Motor neuron (in vitro differentiated cells): ENCODE measurements around the gene TICAM1. TPM values are rescaled to one million over a fixed set of nuclear protein-coding genes. Genes with fewer than 3 reads are reported as not detected.

Experiments used
- ATAC-seq, 8 experiments: fragments of 200-7000 bp; cut with Tn5 transposase; replicated peaks in 6 of 8; 2 replicates each; pipeline ENCODE4 v1.8.0; 2021; ENCODE audit warnings: mild to moderate bottlenecking in 8 of 8, moderate library complexity in 8 of 8
- H3K27ac ChIP-seq, 2 donors: fragments of 250-450 bp; sonication (Bioruptor Pico); 2 replicates each; pipeline ENCODE4 v1.9.0; 2021; ENCODE audit warnings: antibody characterized with exemption in 2 of 2, mild to moderate bottlenecking in 2 of 2, moderate library complexity in 1 of 2
- H3K4me1 ChIP-seq, 2 donors: fragments of 250-450 bp; sonication (Bioruptor Pico); replicated peaks in 1 of 2; 2 replicates each; pipeline ENCODE4 v1.6.1; 2021; ENCODE audit warnings: antibody characterized with exemption in 2 of 2, mild to moderate bottlenecking in 2 of 2, moderate library complexity in 1 of 2
- H3K4me3 ChIP-seq, 5 donors: fragments of 250-450 bp; sonication (Bioruptor Pico); 2 replicates each; pipeline ENCODE4 v1.9.0; 2021; ENCODE audit warnings: antibody characterized with exemption in 5 of 5, mild to moderate bottlenecking in 5 of 5, moderate library complexity in 4 of 5
- WGBS, 10 experiments: fragments of 450-650 bp; shearing (Covaris generic); methylation state at CpG; one replicate each; pipeline ENCODE4 v1.0.0; 2022; 5-methylcytosine and 5-hydroxymethylcytosine counted together
- in situ Hi-C, 9 experiments: fragments of 400-800 bp; cut with MboI; loops; one replicate each; pipeline ENCODE4 v1.15.0; 2021; ENCODE audit warnings: low sequenced_read_pairs in 9 of 9, low pct_unique_long_range_greater_than_20kb in 2 of 9; ENCODE audit not compliant: unreplicated experiment in 9 of 9
- total RNA-seq, 8 experiments: library from RNA; unstranded; fragments of 300-600 nt; gene quantifications; 2 replicates each; pipeline versions ENCODE4 v1.2.3 to v1.2.4, GENCODE V29; 2022

The TICAM1 gene
- total RNA-seq, 8 experiments from 2014 or later: 0.11 to 7.0 (median 0.72) TPM

GRCh38 chr19:4772566-4772965 lies 58.9 kb downstream of the TICAM1 start:
- H3K4me3 ChIP-seq: no peak overlapping the region

GRCh38 chr19:4768934-4769777 lies 62.4 kb downstream of the TICAM1 start:
- Histone ChIP-seq H3K27ac (peak overlapping the region in 1 of 2 donors; percentile 6), H3K4me3 (peak overlapping the region; percentile 41 to 66 (median 49)), H3K4me1 (peaks cover 30 to 31% of the 10 kb centered on the region in 2 donors)
- in situ Hi-C loops: no loop called here
- 0 to 20% (median 5%) methylated on average over 1 to 15 of the region's 37 CpGs; no CpG with 5 or more reads in 1 of the 10 experiments for WGBS, 10 experiments
- peak; percentile 59 to 82 (median 76) for ATAC-seq

More at GRCh38 chr19:4772566-4772965, 58.9 kb downstream of the TICAM1 start:
- Histone ChIP-seq H3K27ac (peak overlapping the region in 1 of 2 donors; percentile 21), H3K4me1 (peaks cover 33 to 40% of the 10 kb centered on the region in 2 donors)
- peak in 3 of 8 experiments; percentile 0 to 7 (median 1) for ATAC-seq
- WGBS, 10 experiments: 0 to 40% (median 5%) methylated on average over 1 to 2 of the region's 2 CpGs; no CpG with 5 or more reads in 4 of the 10 experiments
- in situ Hi-C loops: no loop called here

Other genes starting within 250 kb of the TICAM1 start
- gene TNFAIP8L1, start 192.2 kb downstream of the TICAM1 start, total RNA-seq: 1 to 10 TPM in 7 of 8 experiments, under 1 TPM in 1; 0.61 to 5.7 (median 2.6) TPM
- 100 to 1,000 TPM in 1 of 8 experiments, 10 to 100 TPM in 7; 46.4 to 111 (median 69.0) TPM for gene MYDGF, start 161.4 kb downstream of the TICAM1 start, total RNA-seq
- 10 to 100 TPM; 12.5 to 49.3 (median 21.2) TPM for gene DPP9, start 107.9 kb downstream of the TICAM1 start, total RNA-seq
- gene FEM1A, start 40.0 kb downstream of the TICAM1 start, total RNA-seq: 1 to 10 TPM; 1.6 to 5.3 (median 2.9) TPM
- 100 to 1,000 TPM in 1 of 8 experiments, 10 to 100 TPM in 4, 1 to 10 TPM in 3; 6.9 to 154 (median 22.1) TPM for gene PLIN3, start 36.0 kb upstream of the TICAM1 start, total RNA-seq
- under 1 TPM in 2 of 8 experiments, not detected in 6; 0.22 to 0.33 TPM for gene ARRDC5, start 71.2 kb upstream of the TICAM1 start, total RNA-seq
- 10 to 100 TPM in 3 of 8 experiments, 1 to 10 TPM in 5; 1.4 to 62.9 (median 5.1) TPM for gene UHRF1, start 77.8 kb upstream of the TICAM1 start, total RNA-seq
- 10 to 100 TPM; 15.7 to 48.0 (median 33.0) TPM for gene KDM4B, start 137.4 kb upstream of the TICAM1 start, total RNA-seq